ENCODE data around the gene NCOA6. TPM values are rescaled to one million over a fixed set of nuclear protein-coding genes. Genes with fewer than 3 reads are reported as not detected.

Gene NCOA6
- total RNA-seq, 1 experiment from 2014 or later = 9.8 TPM

- Histone ChIP-seq H3F3A (ENCODE audit: low read length, unreplicated experiment) (no peaks in the 10 kb centered on the region), H3K9me2 (replicated peaks; ENCODE audit: low read length) (no peaks in the 10 kb centered on the region), H3K4me1 (ENCODE audit: insufficient read depth, low read length) (no peaks in the 10 kb centered on the region), H2AFZ (ENCODE audit: low read length) (no peak overlapping the region), H4K20me1 (ENCODE audit: low read length) (no peaks in the 10 kb centered on the region), H3K4me3 (ENCODE audit: low read length) (no peak overlapping the region), H3K4me2 (ENCODE audit: low read length) (no peak overlapping the region), H3K36me3 (ENCODE audit: low read depth, low read length) (peaks cover 21% of the 10 kb centered on the region), H3K9ac (ENCODE audit: low read length) (no peak overlapping the region), H3K79me2 (ENCODE audit: low read length) (no peaks in the 10 kb centered on the region), H3K9me3 (ENCODE audit: low read length) (no peaks in the 10 kb centered on the region), H3K27ac (ENCODE audit: low read length) (no peak overlapping the region), H3K27me3 (ENCODE audit: low read length) (no peaks in the 10 kb centered on the region)
- TF ChIP-seq EZH2 (IDR thresholded peaks at IDR 0.05; ENCODE audit: low read length, unreplicated experiment) = no peak
- no peak for TF ChIP-seq CTCF (conservative IDR thresholded peaks at IDR 0.05; ENCODE audit: low read depth, low read length)
- TF ChIP-seq EZH2phosphoT487 (IDR thresholded peaks at IDR 0.05; ENCODE audit: borderline replicate concordance, low read length) = no peak
- ATAC-seq = no peak
- POLR2A ChIA-PET (ENCODE audit: unreplicated experiment) = no interaction called here
- no TSS peak for BruUV-seq (replicated peaks)
- CTCF ChIA-PET = no interaction called here
- DNase-seq = no peak
- intact Hi-C loops (cut with micrococcal nuclease) = no loop called here
Measured at GRCh38 chr20:34776177-34776576, 49.3 kb downstream of the NCOA6 start.

GRCh38 chr20:34774886-34775285 lies 50.6 kb downstream of the NCOA6 start:
- Histone ChIP-seq H3K4me2 (ENCODE audit: low read length) (no peak overlapping the region), H4K20me1 (ENCODE audit: low read length) (no peaks in the 10 kb centered on the region), H3K9ac (ENCODE audit: low read length) (no peak overlapping the region), H3K9me3 (ENCODE audit: low read length) (no peaks in the 10 kb centered on the region), H3K27me3 (ENCODE audit: low read length) (no peaks in the 10 kb centered on the region), H3K27ac (ENCODE audit: low read length) (no peak overlapping the region), H2AFZ (ENCODE audit: low read length) (no peak overlapping the region), H3K4me1 (ENCODE audit: insufficient read depth, low read length) (no peaks in the 10 kb centered on the region), H3F3A (ENCODE audit: low read length, unreplicated experiment) (no peaks in the 10 kb centered on the region), H3K9me2 (replicated peaks; ENCODE audit: low read length) (no peaks in the 10 kb centered on the region), H3K36me3 (ENCODE audit: low read depth, low read length) (peaks cover 18% of the 10 kb centered on the region), H3K79me2 (ENCODE audit: low read length) (no peaks in the 10 kb centered on the region), H3K4me3 (ENCODE audit: low read length) (no peak overlapping the region)
- ATAC-seq (no peak), DNase-seq (no peak)
- ChIA-PET CTCF (no interaction called here), POLR2A (ENCODE audit: unreplicated experiment) (no interaction called here)
- intact Hi-C loops (cut with micrococcal nuclease) = no loop called here
- no TSS peak for BruUV-seq (replicated peaks)
- TF ChIP-seq EZH2phosphoT487 (IDR thresholded peaks at IDR 0.05; ENCODE audit: borderline replicate concordance, low read length) = no peak
- no peak for TF ChIP-seq EZH2 (IDR thresholded peaks at IDR 0.05; ENCODE audit: low read length, unreplicated experiment)
- no peak for TF ChIP-seq CTCF (conservative IDR thresholded peaks at IDR 0.05; ENCODE audit: low read depth, low read length)

GRCh38 chr20:34774449-34774848 lies 51.0 kb downstream of the NCOA6 start:
- H3K27me3 ChIP-seq (ENCODE audit: low read length) = no peaks in the 10 kb centered on the region
- intact Hi-C loops (cut with micrococcal nuclease) = no loop called here
- POLR2A ChIA-PET (ENCODE audit: unreplicated experiment) = no interaction called here
- H3K4me3 ChIP-seq (ENCODE audit: low read length) = no peak overlapping the region
- DNase-seq (no peak), ATAC-seq (no peak)
- H3K79me2 ChIP-seq (ENCODE audit: low read length) = no peaks in the 10 kb centered on the region
- no peaks in the 10 kb centered on the region for H3K4me1 ChIP-seq (ENCODE audit: insufficient read depth, low read length)
- H3K27ac ChIP-seq (ENCODE audit: low read length) = no peak overlapping the region
- H4K20me1 ChIP-seq (ENCODE audit: low read length) = no peaks in the 10 kb centered on the region
- no peak overlapping the region for H3K9ac ChIP-seq (ENCODE audit: low read length)
- no peak overlapping the region for H3K4me2 ChIP-seq (ENCODE audit: low read length)
- no peak overlapping the region for H2AFZ ChIP-seq (ENCODE audit: low read length)
- no peaks in the 10 kb centered on the region for H3K9me2 ChIP-seq (replicated peaks; ENCODE audit: low read length)
- CTCF ChIA-PET = no interaction called here
- TF ChIP-seq EZH2phosphoT487 (IDR thresholded peaks at IDR 0.05; ENCODE audit: borderline replicate concordance, low read length) (no peak), CTCF (conservative IDR thresholded peaks at IDR 0.05; ENCODE audit: low read depth, low read length) (no peak), EZH2 (IDR thresholded peaks at IDR 0.05; ENCODE audit: low read length, unreplicated experiment) (no peak)
- H3K9me3 ChIP-seq (ENCODE audit: low read length) = no peaks in the 10 kb centered on the region
- H3F3A ChIP-seq (ENCODE audit: low read length, unreplicated experiment) = no peaks in the 10 kb centered on the region
- no TSS peak for BruUV-seq (replicated peaks)
- H3K36me3 ChIP-seq (ENCODE audit: low read depth, low read length) = peaks cover 18% of the 10 kb centered on the region

All from PC-3 (cell line).